ENCODE measurements around the gene SPAG9. TPM values are rescaled to one million over a fixed set of nuclear protein-coding genes. Genes with fewer than 3 reads are reported as not detected.
"Not testable (repeated sequence)": the region's sequence is repeated elsewhere in the genome, so short reads cannot be mapped to it uniquely, and the experiment has no call there.

The SPAG9 gene
- total RNA-seq, 1 donor from 2014 or later, result 48.2 TPM

GRCh38 chr17:51119415-51120356, 982 bp downstream of the SPAG9 start:
- no peak for DNase-seq (ENCODE audit: low read depth)
- H3K4me3 ChIP-seq (ENCODE audit: low read depth, low read length), result peak overlapping the region; percentile 82
- peak; percentile 36 for TF ChIP-seq CTCF (conservative IDR thresholded peaks at IDR 0.05; ENCODE audit: low read depth, low read length)

- TF ChIP-seq CTCF (conservative IDR thresholded peaks at IDR 0.05; ENCODE audit: low read depth, low read length), result no peak
- H3K4me3 ChIP-seq (ENCODE audit: low read depth, low read length), result peak overlapping the region; percentile 82
- DNase-seq (ENCODE audit: low read depth), result no peak
Measured at GRCh38 chr17:51118330-51119195, 2.1 kb downstream of the SPAG9 start.

- DNase-seq (ENCODE audit: low read depth), result no peak
- no peak overlapping the region for H3K4me3 ChIP-seq (ENCODE audit: low read depth, low read length)
- TF ChIP-seq CTCF (conservative IDR thresholded peaks at IDR 0.05; ENCODE audit: low read depth, low read length), result no peak
Measured at GRCh38 chr17:51115179-51115578, 5.5 kb downstream of the SPAG9 start.

GRCh38 chr17:51112303-51113222, 8.1 kb downstream of the SPAG9 start:
- DNase-seq (ENCODE audit: low read depth), result peak; percentile 74
- H3K4me3 ChIP-seq (ENCODE audit: low read depth, low read length), result not testable (repeated sequence)

GRCh38 chr17:51107778-51108177, 12.9 kb downstream of the SPAG9 start:
- no peak for TF ChIP-seq CTCF (conservative IDR thresholded peaks at IDR 0.05; ENCODE audit: low read depth, low read length)
- H3K4me3 ChIP-seq (ENCODE audit: low read depth, low read length), result no peak overlapping the region
- no peak for DNase-seq (ENCODE audit: low read depth)

- no peak for DNase-seq (ENCODE audit: low read depth)
- H3K4me3 ChIP-seq (ENCODE audit: low read depth, low read length), result peak overlapping the region; percentile 5
- TF ChIP-seq CTCF (conservative IDR thresholded peaks at IDR 0.05; ENCODE audit: low read depth, low read length), result no peak
Measured at GRCh38 chr17:51103451-51103850, 17.2 kb downstream of the SPAG9 start.
